ENCODE data around the gene TMEM42. TPM values are rescaled to one million over a fixed set of nuclear protein-coding genes. Genes with fewer than 3 reads are reported as not detected.
"Not testable (repeated sequence)": the region's sequence is repeated elsewhere in the genome, so short reads cannot be mapped to it uniquely, and the experiment has no call there.

TMEM42 gene
- 7.0 and 8.3 TPM in 2 replicates for polyA plus RNA-seq (2014; cell fraction: cytosol; rRNA removed)
- polyA plus RNA-seq (2014; cell fraction: nucleus; rRNA removed), result 13.1 and 15.3 TPM in 2 replicates

- peak; percentile 76 for DNase-seq (ENCODE audit: low spot score)
These were observed at the start of gene TMEM42 for GRCh38 chr3:44861412-44862225. TMEM42 (plus strand) TSS chr3:44861912; CDS start chr3:44861925, 13 bp downstream.

- DNase-seq (ENCODE audit: low spot score), result no peak
These were observed 47.0 kb upstream of the TMEM42 start for GRCh38 chr3:44814751-44815150.

DNA sequence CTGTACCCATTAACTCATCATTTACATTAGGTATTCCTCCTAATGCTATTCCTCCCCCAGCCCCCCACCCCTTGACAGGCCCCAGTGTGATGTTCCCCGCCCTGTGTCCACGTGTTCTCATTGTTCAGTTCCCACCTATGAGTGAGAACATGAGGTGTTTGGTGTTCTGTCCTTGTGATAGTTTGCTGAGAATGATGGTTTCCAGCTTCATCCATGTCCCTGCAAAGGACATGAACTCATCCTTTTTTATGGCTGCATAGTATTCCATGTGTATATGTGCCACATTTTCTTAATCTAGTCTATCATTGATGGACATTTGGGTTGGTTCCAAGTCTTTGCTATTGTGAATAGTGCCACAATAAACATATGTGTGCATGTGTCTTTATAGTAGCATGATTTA lies 45.4 kb upstream of the TMEM42 start:
- not testable (repeated sequence) for DNase-seq (ENCODE audit: low spot score)

DNA sequence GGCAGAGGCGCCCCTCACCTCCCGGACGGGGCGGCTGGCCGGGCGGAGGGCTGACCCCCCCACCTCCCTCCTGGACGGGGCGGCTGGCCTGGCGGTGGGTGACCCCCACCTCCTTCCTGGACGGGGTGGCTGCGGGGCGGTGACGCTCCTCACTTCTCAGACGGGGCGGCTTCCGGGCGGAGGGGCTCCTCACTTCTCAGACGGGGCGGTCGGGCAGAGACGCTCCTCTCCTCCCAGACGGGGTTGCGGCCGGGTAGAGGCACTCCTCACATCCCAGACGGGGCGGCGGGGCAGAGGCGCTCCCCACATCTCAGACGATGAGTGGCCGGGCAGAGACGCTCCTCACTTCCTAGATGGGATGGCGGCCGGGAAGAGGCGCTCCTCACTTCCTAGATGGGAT lies 40.5 kb upstream of the TMEM42 start:
- DNase-seq (ENCODE audit: low spot score), result not testable (repeated sequence)

DNA sequence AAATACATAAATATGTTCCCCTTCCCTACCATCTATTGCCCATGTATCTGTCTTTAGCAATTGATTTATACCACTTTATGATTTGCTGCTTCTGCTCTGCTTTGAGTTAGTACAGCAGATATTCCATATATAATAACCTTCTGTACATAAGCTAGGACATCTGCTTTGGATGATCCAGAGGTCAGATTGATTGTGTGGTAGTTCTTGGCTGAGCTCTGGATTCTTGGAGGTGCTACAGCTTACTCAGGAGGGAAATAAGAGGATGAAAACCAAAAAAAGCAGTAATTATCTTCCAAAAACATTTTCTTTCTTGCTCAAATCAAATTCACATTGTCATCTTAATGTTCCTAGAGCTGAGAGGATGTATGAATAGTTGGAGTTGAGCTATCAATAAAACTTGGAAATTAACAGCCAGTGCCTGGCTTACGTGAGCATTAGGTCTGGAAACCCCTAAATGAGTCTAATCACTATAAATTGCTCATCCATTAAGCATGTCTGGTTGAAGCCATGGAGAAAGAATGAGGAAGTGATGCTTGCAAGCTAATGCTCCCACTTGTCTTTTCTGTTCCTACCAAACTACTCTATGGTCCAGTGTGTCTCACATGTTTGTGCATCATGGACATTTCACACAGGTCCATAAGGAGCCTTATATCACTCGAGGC lies 36.3 kb upstream of the TMEM42 start:
- DNase-seq (ENCODE audit: low spot score), result peak; percentile 8

- DNase-seq (ENCODE audit: low spot score), result no peak
These were observed 34.5 kb upstream of the TMEM42 start for GRCh38 chr3:44827196-44827595.

DNA sequence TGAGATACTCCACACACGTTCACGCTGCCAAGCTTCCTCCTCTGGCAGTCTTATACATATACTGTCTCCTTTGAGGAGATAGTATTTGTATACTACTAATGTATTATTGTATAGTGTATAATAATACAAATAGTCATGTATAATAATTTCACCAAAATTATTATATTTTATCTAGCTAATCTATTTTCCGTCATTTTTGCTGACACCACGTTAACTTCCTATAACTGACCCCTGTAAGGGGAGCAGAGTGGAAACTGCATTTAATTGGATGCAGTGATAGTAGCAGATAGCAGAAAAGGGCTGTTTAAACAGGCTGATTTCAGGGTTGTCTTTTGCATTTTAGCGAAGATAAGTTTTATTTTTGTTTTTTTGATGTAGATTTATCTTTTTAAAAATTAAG lies 30.5 kb upstream of the TMEM42 start:
- DNase-seq (ENCODE audit: low spot score), result no peak

DNA sequence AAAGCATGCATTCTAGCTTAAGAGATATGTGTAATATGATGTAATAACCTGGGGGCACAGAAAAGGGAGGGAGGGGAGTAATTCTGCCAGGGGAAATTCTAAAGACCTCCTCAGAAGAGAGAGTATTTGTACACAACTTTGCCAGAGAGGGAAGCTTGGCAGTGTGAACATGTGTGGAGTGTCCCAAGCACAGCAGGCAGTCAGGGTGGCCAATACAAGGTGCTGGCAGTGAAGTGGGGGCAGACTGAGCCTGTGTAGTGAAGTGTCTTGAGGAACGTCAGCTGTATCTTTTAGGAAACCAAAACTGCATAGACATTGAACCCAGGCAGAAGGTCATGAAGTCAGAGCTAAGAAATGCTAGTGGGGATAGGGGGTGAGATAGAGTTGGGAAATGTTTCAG lies 29.7 kb upstream of the TMEM42 start:
- no peak for DNase-seq (ENCODE audit: low spot score)

DNA sequence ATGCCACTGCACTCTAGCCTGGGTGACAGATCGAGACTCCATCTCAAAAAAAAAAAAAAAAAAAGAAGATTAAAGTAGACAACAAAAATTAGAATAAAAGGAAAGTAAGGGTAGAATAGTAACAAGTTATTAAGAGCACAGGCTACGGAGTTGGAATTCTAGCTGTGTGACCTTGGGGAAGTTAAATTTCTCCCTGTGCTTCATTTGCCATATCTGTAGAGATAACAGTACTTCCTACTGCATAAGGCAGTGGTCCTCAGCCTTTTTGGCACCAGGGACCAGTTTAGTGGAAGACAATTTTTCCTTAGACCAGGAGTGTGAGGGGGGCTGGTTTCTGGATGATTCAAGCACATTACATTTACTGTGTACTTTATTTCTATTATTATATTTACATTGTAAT lies 28.7 kb upstream of the TMEM42 start:
- DNase-seq (ENCODE audit: low spot score), result no peak

GRCh38 chr3:44833394-44833793 lies 28.3 kb upstream of the TMEM42 start:
- no peak for DNase-seq (ENCODE audit: low spot score)

DNA sequence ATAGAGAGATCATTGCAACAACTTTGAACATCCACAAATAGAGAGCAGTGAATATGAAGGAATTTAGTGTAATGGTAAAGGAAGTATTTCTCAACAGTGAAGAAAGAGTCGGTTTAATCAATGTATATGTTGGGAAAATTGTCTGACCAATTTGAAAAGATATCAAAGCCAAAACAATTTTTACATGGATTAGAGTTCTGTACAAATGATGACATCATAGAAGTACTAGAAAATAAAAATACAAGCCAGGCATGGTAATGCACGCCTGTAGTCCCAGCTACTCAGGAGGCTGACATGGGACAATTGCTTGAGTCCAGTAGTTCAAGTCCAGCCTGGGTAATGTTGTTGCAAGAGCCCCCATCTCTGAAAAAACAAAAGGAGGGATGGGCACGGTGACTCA lies 26.0 kb upstream of the TMEM42 start:
- no peak for DNase-seq (ENCODE audit: low spot score)

DNA sequence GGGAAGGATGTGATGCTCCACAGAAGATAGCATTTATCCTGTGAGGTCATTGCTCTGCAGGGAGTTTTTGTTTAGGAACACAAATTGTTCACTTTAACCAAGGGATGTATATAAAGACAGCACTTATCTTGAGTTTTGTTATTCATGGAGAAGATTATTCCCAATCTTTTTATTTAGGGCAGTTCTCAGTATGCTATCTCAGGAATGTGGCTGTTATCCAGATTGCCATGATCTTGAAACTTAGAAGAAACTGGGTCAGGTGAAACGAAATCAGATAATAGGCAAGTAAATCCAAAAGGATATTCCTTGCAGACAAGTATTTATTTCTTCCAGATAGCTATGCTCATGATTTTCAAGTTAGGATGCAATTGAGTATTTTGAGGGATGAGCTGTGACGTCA lies 19.3 kb upstream of the TMEM42 start:
- no peak for DNase-seq (ENCODE audit: low spot score)

DNA sequence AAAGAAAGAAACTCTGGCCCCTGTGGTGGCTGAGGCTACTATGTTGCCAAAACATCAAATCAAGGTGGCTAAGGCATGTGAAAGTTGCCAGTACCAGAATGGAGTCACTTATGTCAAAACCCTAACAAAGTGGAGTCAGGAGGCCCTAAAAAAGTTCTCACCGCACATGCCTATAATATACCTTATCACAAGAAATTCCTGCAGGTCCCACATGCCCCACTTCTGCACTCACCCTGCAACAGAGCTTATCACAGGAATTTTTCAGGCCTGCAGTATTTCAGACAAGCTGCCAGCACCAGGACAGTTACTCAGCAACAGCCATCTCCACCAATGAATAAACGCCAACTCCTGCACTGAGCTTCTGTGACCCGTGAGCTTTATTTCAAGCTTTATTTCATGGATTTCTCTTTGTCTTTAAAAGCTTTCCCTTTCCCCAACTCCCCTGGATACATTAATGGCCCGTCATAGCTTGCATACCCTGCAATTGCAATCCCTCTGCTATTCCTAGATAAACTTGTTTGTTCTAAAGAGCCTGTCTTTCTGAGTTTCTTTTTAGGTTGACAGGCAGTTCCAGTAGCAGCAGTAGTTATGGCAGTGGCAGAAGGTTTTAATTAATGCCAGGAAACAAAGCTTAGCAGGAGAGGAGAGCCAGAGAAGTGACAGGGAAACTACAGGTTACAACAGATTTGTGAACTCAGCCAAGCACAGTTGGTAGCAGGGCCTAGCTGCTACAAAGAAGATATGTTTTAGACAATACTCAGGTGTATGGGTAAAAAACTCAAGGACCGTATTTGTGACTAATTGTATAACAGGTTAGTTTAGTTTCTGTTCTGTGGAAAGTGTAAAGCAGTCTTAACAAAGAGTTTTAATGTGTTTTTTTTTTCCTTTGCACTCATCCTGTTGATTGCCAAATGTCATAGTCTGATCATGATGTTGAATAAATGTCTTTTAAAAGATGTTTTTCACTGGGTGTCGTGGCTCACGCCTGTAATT lies 15.9 kb upstream of the TMEM42 start:
- no peak for DNase-seq (ENCODE audit: low spot score)

GRCh38 chr3:44848634-44849033 lies 13.1 kb upstream of the TMEM42 start:
- no peak for DNase-seq (ENCODE audit: low spot score)

DNA sequence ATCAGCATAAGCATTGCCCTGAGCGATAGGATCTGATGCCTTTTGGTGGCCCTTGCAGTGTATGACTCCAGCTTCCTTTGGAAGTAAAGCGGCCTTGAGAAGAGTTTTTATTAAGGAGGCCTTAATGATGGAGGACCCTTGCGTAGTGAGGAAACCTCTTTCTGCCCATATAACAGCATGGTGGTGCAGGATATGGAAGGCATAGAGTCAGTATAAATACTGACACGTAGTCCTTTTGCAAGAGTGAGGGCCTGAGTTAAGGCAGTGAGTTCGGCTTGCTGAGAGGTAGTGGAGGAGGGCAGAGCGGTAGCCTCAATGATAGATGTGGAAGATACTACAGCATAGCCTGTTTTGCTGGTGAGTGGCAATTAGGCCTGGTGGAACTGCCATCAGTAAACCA lies 5.0 kb upstream of the TMEM42 start:
- not testable (repeated sequence) for DNase-seq (ENCODE audit: low spot score)

DNA sequence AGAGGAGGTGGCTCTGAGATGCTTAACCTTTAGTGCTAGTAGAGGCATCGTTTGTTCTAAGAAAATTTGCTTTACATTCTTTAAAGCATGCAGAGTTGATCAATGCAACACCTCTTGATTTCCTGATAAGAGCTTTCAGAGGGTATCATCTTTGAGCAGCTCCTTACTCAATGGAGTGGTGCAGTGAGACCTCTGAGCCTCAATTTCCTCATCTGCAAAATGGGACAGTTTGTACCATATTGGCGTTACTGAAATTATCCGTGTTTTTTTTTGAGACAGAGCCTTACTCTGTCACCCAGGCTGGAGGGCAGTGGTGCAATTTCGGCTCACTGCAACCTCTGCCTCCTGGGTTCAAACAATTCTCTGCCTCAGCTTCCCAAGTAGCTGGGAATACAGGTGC lies 1.6 kb upstream of the TMEM42 start:
- no peak for DNase-seq (ENCODE audit: low spot score)

GRCh38 chr3:44862226-44862637 lies 520 bp downstream of the TMEM42 start:
- DNase-seq (ENCODE audit: low spot score), result no peak

- no peak for DNase-seq (ENCODE audit: low spot score)
These were observed 3.7 kb downstream of the TMEM42 start for GRCh38 chr3:44865272-44866035.

DNA sequence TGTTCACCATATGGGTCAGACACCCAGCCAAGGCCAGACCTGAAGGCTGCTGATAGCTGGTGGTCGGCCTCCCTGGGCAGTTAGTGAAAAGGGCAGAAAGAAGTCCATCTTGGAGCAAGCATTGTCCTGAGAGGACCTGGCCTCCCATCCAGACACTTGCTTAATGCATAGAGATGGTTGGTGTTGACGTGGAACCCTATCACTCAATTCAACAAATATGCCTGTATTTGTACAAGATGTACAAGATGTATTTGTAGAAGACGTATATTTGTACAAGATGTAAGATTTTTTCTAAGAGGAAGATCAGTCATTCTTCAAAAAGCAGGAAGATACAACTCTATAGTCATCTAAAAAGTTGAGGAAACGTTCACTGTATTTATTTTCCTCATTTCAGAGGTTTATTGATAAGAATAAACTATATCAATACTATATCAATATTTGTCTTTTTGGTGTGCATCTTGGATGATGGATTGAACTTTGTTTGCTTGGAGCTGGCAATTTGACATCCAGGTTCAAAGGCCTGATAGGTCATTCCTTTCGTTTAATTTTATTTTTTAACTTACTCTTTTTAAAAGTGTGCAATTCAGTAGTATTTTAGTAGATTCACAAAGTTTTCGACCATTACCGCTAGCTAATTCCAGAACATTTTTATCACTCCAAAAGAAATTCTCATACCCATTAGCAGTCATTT lies 5.9 kb downstream of the TMEM42 start:
- no peak for DNase-seq (ENCODE audit: low spot score)

DNA sequence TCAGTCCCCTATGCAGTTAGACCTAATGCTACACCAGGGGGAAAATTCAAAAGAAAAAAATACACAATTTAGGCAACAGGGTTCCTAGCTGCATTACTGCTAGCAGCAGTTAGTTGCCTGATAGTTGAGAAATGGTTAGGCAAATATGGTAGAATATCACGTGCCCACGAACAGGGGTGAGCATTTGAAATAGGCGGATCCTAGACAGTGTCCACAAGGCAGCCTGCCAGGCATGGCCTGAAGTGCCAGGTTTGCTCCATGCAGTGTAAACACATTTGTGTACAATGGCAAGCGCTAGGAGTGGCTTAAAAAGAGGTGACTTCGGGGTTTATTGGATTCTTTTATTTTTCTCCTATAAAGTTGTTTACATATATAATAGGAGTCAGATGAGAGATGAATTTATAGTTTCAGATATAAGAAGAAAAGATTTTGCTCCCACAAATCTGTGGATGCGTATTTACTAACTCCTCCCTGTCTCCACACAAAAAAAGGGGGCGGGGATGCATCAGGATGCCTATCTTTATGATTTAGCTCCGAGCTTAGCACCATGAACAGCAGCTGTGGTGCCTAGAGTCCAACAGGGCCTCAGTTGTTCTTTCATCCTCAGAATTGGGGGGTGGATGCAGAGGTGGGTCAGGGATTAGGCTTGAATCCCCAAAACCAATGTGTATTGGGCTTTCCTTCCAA lies 8.8 kb downstream of the TMEM42 start:
- no peak for DNase-seq (ENCODE audit: low spot score)
